HepG2 (cell line): ENCODE data around the gene DRC7. TPM values are rescaled to one million over a fixed set of nuclear protein-coding genes. Genes with fewer than 3 reads are reported as not detected.

Experiments used
- AGO1 ChIP-seq: fragments of 200-400 bp; formaldehyde crosslinking; IDR thresholded peaks from 2 replicates; pipeline ENCODE4 v1.6.1; 2017; ENCODE audit warnings: mild to moderate bottlenecking, low read depth, low read length, moderate library complexity; ENCODE audit not compliant: poor library complexity, severe bottlenecking
- IKZF4 ChIP-seq: sonication (generic); formaldehyde crosslinking; IDR thresholded peaks from 2 replicates; pipeline ENCODE4 v1.5.1; 2020; ENCODE audit warnings: borderline replicate concordance, mild to moderate bottlenecking, low read depth, missing genetic modification reagents; ENCODE audit errors: not compliant biosample characterization
- IRX3 ChIP-seq: sonication (generic); formaldehyde crosslinking; IDR thresholded peaks from 2 replicates; pipeline ENCODE4 v1.8.1; 2023; ENCODE audit warnings: mild to moderate bottlenecking, low read depth, missing genetic modification reagents, borderline replicate concordance
- JUND ChIP-seq: sonication (generic); formaldehyde crosslinking; IDR thresholded peaks from 2 replicates; pipeline ENCODE4 v1.8.0; 2022; ENCODE audit warnings: mild to moderate bottlenecking, missing genetic modification reagents
- KLF11 ChIP-seq: IDR thresholded peaks from 2 replicates; pipeline ENCODE4 v1.6.1; 2016; ENCODE audit warnings: missing compliant biosample characterization
- MBNL3 ChIP-seq: fragments of 250-450 bp; sonication (Bioruptor Pico); conservative IDR thresholded peaks from 2 replicates; pipeline ENCODE4 v1.8.0; 2022; ENCODE audit warnings: mild to moderate bottlenecking, inconsistent platforms
- NFE2L1 ChIP-seq: sonication (generic); formaldehyde crosslinking; IDR thresholded peaks from 2 replicates; pipeline ENCODE4 v1.4.0; 2020; ENCODE audit warnings: missing genetic modification reagents, mild to moderate bottlenecking, borderline replicate concordance
- NONO ChIP-seq, 2 experiments: fragments of 450-650 bp in 1 of 2; sonication (generic) in 1 of 2; formaldehyde crosslinking in 1 of 2; IDR thresholded peaks in 1 of 2; conservative IDR thresholded peaks in 1 of 2; 2 replicates each; pipeline versions ENCODE4 v1.6.1 to v1.8.0; 2017 to 2022; ENCODE audit warnings: mild to moderate bottlenecking in 1 of 2, missing genetic modification reagents in 1 of 2, moderate library complexity in 1 of 2
- TARDBP ChIP-seq: sonication (generic); formaldehyde crosslinking; IDR thresholded peaks from 2 replicates; pipeline ENCODE4 v1.8.0; 2022; ENCODE audit warnings: mild to moderate bottlenecking, missing genetic modification reagents
- TBX2 ChIP-seq: sonication (generic); formaldehyde crosslinking; IDR thresholded peaks from 2 replicates; pipeline ENCODE4 v1.5.0; 2020; ENCODE audit warnings: missing genetic modification reagents, mild to moderate bottlenecking, borderline replicate concordance
- YY1 ChIP-seq: IDR thresholded peaks from 2 replicates; pipeline ENCODE4 v1.6.1; 2011; ENCODE audit warnings: low read length, low read depth, moderate library complexity, mild to moderate bottlenecking; ENCODE audit not compliant: insufficient read depth, insufficient replicate concordance
- ZBTB38 ChIP-seq: sonication (generic); formaldehyde crosslinking; IDR thresholded peaks from 2 replicates; pipeline ENCODE4 v1.5.1; 2020; ENCODE audit warnings: mild to moderate bottlenecking, missing genetic modification reagents
- ZNF33B ChIP-seq: sonication (generic); formaldehyde crosslinking; IDR thresholded peaks from 2 replicates; pipeline ENCODE4 v1.5.1; 2020; ENCODE audit warnings: mild to moderate bottlenecking, missing genetic modification reagents
- ZNF660 ChIP-seq: sonication (generic); formaldehyde crosslinking; IDR thresholded peaks from 2 replicates; pipeline ENCODE4 v1.5.1; 2020; ENCODE audit warnings: mild to moderate bottlenecking, low read depth, missing genetic modification reagents, borderline replicate concordance
- ZSCAN22 ChIP-seq: sonication (generic); formaldehyde crosslinking; IDR thresholded peaks from 2 replicates; pipeline ENCODE4 v1.4.0; 2020; ENCODE audit warnings: mild to moderate bottlenecking, missing genetic modification reagents
- ZZZ3 ChIP-seq: sonication (generic); formaldehyde crosslinking; IDR thresholded peaks from 2 replicates; pipeline ENCODE4 v1.4.0; 2020; ENCODE audit warnings: missing genetic modification reagents, mild to moderate bottlenecking, borderline replicate concordance
- polyA plus RNA-seq, 8 experiments: library from polyadenylated mRNA; depleted of rRNA in 3 of 8; stranded (reverse) in 7 of 8; unstranded in 1 of 8; fragments of >200 nt; fragmentation: Illumina TruSeq in 4 of 8; extraction: Trizol in 4 of 8; gene quantifications; 2 replicates each; pipeline versions ENCODE4 v1.2.1 to v1.2.3, GENCODE V29; 2011 to 2016; ENCODE audit warnings: low read depth in 4 of 8, missing spikeins in 1 of 8, mixed read lengths in 1 of 8; ENCODE audit not compliant: insufficient read depth in 1 of 8
- total RNA-seq, 5 experiments: library from RNA; depleted of rRNA; stranded (reverse); fragments of >200 nt; fragmentation: Illumina TruSeq; extraction: Trizol; gene quantifications; 2 replicates each; pipeline ENCODE4 v1.2.3, GENCODE V29; 2016; ENCODE audit warnings: low read depth in 1 of 5
- TF ChIP-seq, protein P1 (sequence below), 2 experiments: sonication (generic) in 1 of 2; formaldehyde crosslinking in 1 of 2; IDR thresholded peaks; 2 replicates each; pipeline versions ENCODE4 v1.5.1 to v1.6.1; 2011 to 2020; ENCODE audit warnings: borderline replicate concordance in 1 of 2, low read depth in 1 of 2, low read length in 1 of 2, mild to moderate bottlenecking in 1 of 2, missing genetic modification reagents in 1 of 2, moderate library complexity in 1 of 2
- TF ChIP-seq, protein P2 (sequence below): sonication (generic); formaldehyde crosslinking; IDR thresholded peaks from 2 replicates; pipeline ENCODE4 v1.8.0; 2022; ENCODE audit warnings: mild to moderate bottlenecking, missing genetic modification reagents, moderate library complexity
- TF ChIP-seq, protein P3 (sequence below): sonication (generic); formaldehyde crosslinking; IDR thresholded peaks from 2 replicates; pipeline ENCODE4 v1.5.1; 2020; ENCODE audit warnings: mild to moderate bottlenecking, missing genetic modification reagents
- TF ChIP-seq, protein P4 (sequence below): sonication (generic); formaldehyde crosslinking; IDR thresholded peaks from 2 replicates; pipeline ENCODE4 v1.8.0; 2022; ENCODE audit warnings: missing genetic modification reagents, mild to moderate bottlenecking, borderline replicate concordance

Gene DRC7
- total and polyA plus RNA-seq, 2 of the 13 experiments (the other 11 are each of a cell fraction or from before 2014, with no cell fraction given), result 2.7 to 3.4 TPM

DNA sequence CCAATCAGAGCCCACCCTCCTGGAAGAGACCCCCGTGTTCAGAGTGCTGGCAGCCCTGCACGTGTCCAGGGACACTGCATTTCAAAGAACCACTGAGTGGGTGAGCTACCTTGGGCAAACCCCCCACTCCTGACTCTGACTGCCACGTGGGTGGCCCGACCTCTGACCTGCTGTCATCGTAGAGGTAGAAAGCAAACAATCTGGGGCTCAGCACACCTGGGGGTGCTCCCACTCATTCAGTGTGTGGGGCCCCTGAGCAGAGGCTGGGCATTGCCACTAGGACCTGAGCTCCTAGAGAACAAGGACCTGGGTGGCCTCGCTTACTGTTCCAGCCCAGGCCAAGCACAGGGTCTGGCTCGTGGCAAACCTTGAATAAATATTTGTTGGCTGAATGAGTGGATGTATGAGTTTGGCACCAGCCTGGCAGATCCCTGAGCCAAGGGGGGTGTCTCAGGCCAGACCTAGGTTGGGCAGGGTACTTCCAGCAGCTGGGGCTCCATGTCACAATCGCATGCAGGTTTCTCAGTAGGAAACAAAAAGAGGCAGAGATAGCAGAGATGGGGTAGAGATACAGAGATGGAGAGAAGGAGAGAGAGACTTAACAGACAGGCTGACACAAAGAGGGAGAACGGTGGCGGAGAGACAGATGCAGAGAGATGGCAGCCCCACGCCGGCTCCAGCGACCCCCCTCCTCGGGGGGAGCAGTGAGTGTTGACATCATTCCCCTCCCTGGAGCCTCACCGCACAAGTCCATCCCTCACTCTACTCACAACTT lies 5.4 kb upstream of the DRC7 start (continued):
- TF ChIP-seq, protein P1, sequence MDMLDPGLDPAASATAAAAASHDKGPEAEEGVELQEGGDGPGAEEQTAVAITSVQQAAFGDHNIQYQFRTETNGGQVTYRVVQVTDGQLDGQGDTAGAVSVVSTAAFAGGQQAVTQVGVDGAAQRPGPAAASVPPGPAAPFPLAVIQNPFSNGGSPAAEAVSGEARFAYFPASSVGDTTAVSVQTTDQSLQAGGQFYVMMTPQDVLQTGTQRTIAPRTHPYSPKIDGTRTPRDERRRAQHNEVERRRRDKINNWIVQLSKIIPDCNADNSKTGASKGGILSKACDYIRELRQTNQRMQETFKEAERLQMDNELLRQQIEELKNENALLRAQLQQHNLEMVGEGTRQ (IDR thresholded peaks at IDR 0.05; ENCODE audit: low read depth, low read length), result no peak
- TF ChIP-seq, protein P1 (CRISPR knock-in tag; IDR thresholded peaks at IDR 0.05; ENCODE audit: borderline replicate concordance), result peak; percentile 45; the same call in 1 of the 2 replicates
- TF ChIP-seq, protein P2, sequence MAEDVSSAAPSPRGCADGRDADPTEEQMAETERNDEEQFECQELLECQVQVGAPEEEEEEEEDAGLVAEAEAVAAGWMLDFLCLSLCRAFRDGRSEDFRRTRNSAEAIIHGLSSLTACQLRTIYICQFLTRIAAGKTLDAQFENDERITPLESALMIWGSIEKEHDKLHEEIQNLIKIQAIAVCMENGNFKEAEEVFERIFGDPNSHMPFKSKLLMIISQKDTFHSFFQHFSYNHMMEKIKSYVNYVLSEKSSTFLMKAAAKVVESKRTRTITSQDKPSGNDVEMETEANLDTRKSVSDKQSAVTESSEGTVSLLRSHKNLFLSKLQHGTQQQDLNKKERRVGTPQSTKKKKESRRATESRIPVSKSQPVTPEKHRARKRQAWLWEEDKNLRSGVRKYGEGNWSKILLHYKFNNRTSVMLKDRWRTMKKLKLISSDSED (CRISPR knock-in tag), result no peak
- TF ChIP-seq NONO (IDR thresholded peaks at IDR 0.05) (no peak), NONO (CRISPR knock-in tag; conservative IDR thresholded peaks at IDR 0.05) (no peak), ZNF33B (CRISPR knock-in tag) (no peak), YY1 (no peak), ZSCAN22 (no peak), ZZZ3 (no peak), ZBTB38 (CRISPR knock-in tag) (0 out of 2 replicates have a peak, but pooled peaks have one; percentile 0), AGO1 (no peak), JUND (CRISPR knock-in tag) (no peak), TARDBP (CRISPR knock-in tag) (no peak), ZNF660 (CRISPR knock-in tag) (no peak), KLF11 (no peak), TBX2 (no peak), IRX3 (CRISPR knock-in tag) (no peak), MBNL3 (CRISPR knock-in tag) (no peak), IKZF4 (CRISPR knock-in tag) (no peak), NFE2L1 (CRISPR knock-in tag) (no peak)
- TF ChIP-seq, protein P3, sequence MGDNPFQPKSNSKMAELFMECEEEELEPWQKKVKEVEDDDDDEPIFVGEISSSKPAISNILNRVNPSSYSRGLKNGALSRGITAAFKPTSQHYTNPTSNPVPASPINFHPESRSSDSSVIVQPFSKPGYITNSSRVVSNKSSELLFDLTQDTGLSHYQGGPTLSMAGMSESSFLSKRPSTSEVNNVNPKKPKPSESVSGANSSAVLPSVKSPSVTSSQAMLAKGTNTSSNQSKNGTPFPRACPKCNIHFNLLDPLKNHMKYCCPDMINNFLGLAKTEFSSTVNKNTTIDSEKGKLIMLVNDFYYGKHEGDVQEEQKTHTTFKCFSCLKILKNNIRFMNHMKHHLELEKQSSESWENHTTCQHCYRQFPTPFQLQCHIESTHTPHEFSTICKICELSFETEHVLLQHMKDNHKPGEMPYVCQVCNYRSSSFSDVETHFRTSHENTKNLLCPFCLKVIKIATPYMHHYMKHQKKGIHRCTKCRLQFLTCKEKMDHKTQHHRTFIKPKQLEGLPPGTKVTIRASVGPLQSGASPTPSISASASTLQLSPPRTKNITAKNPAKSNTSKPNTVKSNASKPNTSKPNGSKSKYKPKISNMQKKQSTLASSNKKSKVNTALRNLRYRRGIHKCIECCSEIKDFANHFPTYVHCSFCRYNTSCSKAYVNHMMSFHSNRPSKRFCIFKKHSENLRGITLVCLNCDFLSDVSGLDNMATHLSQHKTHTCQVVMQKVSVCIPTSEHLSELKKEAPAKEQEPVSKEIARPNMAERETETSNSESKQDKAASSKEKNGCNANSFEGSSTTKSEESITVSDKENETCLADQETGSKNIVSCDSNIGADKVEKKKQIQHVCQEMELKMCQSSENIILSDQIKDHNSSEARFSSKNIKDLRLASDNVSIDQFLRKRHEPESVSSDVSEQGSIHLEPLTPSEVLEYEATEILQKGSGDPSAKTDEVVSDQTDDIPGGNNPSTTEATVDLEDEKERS (CRISPR knock-in tag), result no peak
- TF ChIP-seq, protein P4, sequence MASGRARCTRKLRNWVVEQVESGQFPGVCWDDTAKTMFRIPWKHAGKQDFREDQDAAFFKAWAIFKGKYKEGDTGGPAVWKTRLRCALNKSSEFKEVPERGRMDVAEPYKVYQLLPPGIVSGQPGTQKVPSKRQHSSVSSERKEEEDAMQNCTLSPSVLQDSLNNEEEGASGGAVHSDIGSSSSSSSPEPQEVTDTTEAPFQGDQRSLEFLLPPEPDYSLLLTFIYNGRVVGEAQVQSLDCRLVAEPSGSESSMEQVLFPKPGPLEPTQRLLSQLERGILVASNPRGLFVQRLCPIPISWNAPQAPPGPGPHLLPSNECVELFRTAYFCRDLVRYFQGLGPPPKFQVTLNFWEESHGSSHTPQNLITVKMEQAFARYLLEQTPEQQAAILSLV (CRISPR knock-in tag), result no peak
